Measurements from ENCODE around the gene SYNDIG1L.

DNA sequence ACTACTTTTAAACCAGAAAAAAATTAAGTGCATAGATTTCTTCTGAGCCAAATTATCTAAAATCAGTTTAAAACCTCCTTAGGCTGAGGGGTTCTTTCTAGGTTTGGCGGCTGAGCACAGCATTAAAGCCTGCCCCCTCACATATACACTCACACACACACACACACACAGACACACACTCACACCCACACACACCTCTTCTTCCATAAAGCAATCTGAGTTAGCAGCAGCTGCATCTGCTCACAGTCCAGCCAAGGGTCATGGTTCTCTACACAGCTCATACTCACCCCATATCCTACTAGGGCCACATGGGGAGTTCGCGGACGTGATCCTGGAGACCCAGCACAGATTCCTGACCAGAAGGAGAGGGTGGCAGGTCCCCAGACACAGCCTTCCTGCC, 12.4 kb downstream of the SYNDIG1L start:
- no peak for TF ChIP-seq POLR2A (IDR thresholded peaks at IDR 0.05)
- TF ChIP-seq, protein P1, sequence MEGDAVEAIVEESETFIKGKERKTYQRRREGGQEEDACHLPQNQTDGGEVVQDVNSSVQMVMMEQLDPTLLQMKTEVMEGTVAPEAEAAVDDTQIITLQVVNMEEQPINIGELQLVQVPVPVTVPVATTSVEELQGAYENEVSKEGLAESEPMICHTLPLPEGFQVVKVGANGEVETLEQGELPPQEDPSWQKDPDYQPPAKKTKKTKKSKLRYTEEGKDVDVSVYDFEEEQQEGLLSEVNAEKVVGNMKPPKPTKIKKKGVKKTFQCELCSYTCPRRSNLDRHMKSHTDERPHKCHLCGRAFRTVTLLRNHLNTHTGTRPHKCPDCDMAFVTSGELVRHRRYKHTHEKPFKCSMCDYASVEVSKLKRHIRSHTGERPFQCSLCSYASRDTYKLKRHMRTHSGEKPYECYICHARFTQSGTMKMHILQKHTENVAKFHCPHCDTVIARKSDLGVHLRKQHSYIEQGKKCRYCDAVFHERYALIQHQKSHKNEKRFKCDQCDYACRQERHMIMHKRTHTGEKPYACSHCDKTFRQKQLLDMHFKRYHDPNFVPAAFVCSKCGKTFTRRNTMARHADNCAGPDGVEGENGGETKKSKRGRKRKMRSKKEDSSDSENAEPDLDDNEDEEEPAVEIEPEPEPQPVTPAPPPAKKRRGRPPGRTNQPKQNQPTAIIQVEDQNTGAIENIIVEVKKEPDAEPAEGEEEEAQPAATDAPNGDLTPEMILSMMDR (IDR thresholded peaks at IDR 0.05): no peak
